Urothelium cell line (cell line): ENCODE data around the gene CORO7.

Experiments used
- DNase-seq: peaks from one replicate; pipeline ENCODE4 v3.0.0; 2011; ENCODE audit warnings: low spot score, mixed read lengths
- FAIRE-seq: peaks from 2 replicates; lab custom pipeline; 2011; peaks lifted over from hg19 to GRCh38; lab: Jason Lieb, UNC

Gene CORO7

GRCh38 chr16:4426722-4427372 is 10.5 kb upstream of the CORO7 start:
- DNase-seq (no peak), FAIRE-seq (no peak)

DNA sequence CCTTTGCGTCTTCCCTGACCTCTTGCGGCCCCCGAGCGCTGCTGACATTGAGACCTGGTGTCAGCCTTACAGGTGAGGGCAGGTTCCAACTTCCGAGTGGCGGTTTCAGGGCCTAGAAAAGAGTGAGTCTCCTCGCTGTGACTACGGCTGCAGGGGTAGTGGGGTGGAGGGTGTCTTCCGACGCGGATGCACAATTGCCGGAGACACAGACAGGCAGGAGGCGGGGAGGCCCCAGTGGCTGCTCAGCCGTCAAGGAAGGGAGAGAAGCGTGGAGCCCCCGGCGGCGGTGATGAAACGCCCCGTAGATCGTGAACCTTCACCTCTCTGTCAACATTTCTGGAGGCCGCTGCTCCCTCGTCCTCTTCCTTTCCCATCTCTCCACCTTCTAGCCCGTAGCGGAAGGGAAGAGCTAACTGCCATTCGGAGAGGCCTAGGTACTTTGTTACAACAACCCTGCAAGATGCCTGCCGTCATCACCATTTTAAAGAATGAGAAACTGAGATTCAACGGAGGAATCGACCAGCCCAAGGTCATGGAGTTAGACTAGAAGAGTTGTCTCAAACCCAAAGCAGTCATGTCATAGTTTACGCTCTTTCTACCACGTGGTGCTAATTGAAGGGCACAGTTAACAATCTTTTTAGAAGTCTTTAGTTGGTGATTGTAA is 9.8 kb upstream of the CORO7 start:
- DNase-seq = no peak
- no peak for FAIRE-seq

- DNase-seq (peak; percentile 99), FAIRE-seq (peak; percentile 96)
Measured at GRCh38 chr16:4425378-4426020, 9.1 kb upstream of the CORO7 start, which contains the start of gene DNAJA3. DNAJA3 (plus strand) TSS chr16:4425868; CDS start chr16:4425882, 14 bp downstream.

- DNase-seq (no peak), FAIRE-seq (no peak)
Measured at GRCh38 chr16:4420505-4421105, 4.2 kb upstream of the CORO7 start.

DNA sequence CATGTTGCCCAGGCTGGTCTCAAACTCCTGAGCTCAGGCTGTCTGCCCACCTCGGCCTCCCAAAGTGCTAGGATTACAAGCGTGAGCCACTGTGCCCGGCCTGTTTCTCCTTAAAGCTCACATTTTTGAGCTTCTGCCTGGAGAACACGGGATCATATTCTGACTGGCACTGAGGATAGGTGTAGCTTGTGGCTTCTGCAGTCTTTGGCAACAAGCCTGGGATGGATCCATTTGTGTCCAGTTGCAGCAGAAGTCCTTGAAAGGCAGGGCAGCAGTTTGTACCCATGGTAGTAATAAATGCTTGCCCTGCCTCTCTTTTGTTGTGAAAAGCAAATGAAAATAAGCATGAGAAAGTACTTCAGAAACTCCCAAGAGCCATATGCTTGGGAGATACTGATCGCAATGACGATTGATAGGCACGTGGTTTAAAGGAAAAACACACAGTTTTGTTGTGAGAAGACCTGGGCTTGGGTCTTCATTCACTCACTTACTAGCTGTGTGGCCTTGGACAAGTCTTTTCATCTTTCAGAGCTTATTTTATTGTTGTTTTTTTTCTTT is 3.1 kb upstream of the CORO7 start:
- FAIRE-seq (no peak), DNase-seq (no peak)

- DNase-seq = peak; percentile 58
- no peak for FAIRE-seq
Measured at GRCh38 chr16:4415538-4416199, 727 bp downstream of the CORO7 start.

- no peak for FAIRE-seq
- no peak for DNase-seq
Measured at GRCh38 chr16:4414187-4414917, 2.0 kb downstream of the CORO7 start.

- no peak for FAIRE-seq
- DNase-seq = no peak
Measured at GRCh38 chr16:4412854-4413253, 3.5 kb downstream of the CORO7 start.

GRCh38 chr16:4412159-4412558 is 4.2 kb downstream of the CORO7 start:
- DNase-seq (no peak), FAIRE-seq (no peak)

GRCh38 chr16:4411684-4412083 is 4.7 kb downstream of the CORO7 start:
- FAIRE-seq = no peak
- no peak for DNase-seq

GRCh38 chr16:4410335-4411075 is 5.9 kb downstream of the CORO7 start:
- DNase-seq = no peak

GRCh38 chr16:4409081-4409932 is 7.1 kb downstream of the CORO7 start:
- FAIRE-seq (no peak), DNase-seq (no peak)

More at GRCh38 chr16:4410335-4411075, 5.9 kb downstream of the CORO7 start:
- no peak for FAIRE-seq

- no peak for FAIRE-seq
Measured at GRCh38 chr16:4408323-4408690, 8.1 kb downstream of the CORO7 start.

DNA sequence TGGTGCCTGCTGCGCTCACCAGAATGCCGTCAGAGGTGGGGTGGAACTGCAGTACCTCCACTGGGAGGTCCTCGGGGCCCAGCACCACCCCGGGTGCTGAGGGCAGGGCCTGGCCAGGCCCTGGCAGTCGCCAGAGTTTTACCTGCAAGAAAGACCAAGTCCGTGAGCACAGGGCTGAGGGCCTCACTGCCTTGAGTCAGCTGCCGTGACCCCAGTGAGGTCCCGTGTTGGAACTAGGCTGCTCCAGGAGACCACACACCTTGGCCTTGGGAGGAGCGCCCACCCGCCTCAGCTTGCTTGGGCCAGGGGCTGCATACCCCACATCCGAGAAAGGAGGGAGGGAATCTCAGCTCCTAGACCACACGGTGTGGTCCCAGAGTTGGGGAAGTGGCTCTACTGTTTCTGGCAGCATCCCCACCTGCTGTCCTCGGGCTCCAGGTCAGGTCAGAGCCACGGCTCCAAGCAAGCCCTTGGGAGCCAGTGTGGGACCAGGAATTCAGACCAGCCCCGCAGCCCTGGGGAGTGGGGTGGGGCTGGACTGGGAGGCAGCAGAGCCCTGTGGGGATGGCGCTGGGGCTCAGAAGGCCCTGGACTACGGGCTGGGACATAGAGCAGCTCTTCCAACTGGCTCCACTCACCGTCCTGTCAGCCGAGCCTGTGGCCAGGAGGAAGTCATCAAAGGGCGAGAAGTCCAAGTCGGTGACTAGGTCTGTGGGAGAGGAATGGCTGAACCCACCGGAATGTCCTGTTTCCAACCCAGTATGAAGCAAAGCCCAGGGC is 8.7 kb downstream of the CORO7 start:
- DNase-seq = no peak
- FAIRE-seq = no peak

More at GRCh38 chr16:4408323-4408690, 8.1 kb downstream of the CORO7 start:
- no peak for DNase-seq

DNA sequence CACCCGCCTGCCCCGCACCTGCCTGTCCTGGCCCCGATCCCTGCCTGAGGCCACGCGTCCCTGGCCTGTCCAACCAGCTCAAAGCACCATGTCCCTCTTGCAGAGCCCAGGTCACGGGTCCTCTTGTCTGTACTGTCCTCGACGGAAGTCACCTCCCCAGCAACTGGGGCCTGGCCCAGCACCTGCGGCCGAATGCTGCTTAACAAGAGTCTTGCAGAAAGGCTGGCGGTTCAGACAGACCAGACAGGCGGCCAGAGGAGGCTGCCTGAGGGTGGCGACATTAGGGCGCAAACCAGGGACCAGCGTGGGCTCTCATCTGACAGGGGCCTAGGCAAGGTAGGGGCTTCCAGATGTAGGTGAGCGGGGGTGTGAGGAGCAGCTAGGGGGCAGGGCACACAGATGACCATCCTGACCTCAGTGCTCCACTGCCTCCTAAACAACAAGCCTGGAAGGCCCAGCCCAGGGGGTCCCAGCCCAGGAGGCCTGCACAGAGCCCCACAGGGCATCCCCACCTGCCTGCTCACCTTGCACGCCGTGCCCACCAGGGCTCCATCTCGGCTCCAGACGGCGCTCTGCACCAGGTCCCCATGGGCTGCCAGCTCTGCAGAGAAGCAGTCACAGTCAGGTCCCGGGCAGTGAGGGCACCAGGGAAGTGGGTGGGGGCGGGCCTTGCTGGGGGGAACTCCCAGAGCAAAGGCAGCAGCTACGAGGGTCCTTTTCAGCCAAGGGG is 11.3 kb downstream of the CORO7 start:
- DNase-seq (no peak), FAIRE-seq (no peak)

DNA sequence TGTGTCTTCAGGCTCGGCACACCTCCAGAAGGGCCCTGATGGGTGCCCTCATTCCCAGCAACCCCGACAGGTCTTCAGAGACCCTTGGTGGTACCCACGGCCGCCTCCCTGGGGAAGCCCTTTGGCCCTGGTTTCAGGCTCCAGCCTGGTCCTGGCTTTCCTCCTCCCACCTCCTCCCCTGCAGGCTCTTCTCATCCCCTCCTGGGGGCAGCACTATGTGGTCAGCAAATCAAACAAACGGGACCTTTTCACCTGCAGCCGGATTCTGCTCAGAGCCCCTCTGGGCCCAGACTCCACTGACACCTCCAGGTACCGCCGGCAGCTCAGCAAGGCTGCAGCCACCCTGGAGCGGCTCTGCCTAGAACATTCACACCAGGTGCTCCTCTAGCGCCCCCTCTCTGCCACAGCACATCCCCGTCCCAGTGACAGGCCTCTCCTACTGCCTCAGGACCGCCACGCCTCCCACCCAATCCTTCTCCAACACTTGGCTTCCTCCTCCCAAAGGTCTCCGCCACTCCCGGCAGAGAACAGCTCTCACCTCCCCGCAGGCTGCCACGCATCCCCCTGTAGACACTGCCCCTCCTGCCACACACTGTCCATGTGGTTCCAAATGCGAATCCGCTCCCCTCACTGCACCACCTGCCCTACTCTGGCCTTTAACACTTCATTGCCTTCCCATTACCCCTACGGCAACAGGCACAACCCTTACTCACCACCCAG is 12.0 kb downstream of the CORO7 start:
- FAIRE-seq (peak; percentile 13), DNase-seq (peak; percentile 56)
